NCI-H187 (cell line): Measurements from ENCODE around the gene GALNT16.
A peak's percentile ranks its signal among the peaks of the same experiment; 100 is the strongest.

ENCODE experiments used
- DNase-seq, 2 experiments: peaks; one replicate each; lab custom pipeline; 2025; lab: John Stamatoyannopoulos, UW

The GALNT16 gene

GRCh38 chr14:69337984-69338383, 78.0 kb downstream of the GALNT16 start:
- no peak for DNase-seq

- no peak for DNase-seq
Measured at GRCh38 chr14:69339426-69339825, 79.5 kb downstream of the GALNT16 start.

- DNase-seq = no peak
Measured at GRCh38 chr14:69342928-69343525, 83.1 kb downstream of the GALNT16 start.

GRCh38 chr14:69344171-69344570, 84.2 kb downstream of the GALNT16 start:
- DNase-seq = no peak

GRCh38 chr14:69345402-69345801, 85.4 kb downstream of the GALNT16 start:
- no peak for DNase-seq

- DNase-seq = no peak
Measured at GRCh38 chr14:69346710-69347109, 86.8 kb downstream of the GALNT16 start.

- DNase-seq = no peak
Measured at GRCh38 chr14:69349091-69349777, 89.3 kb downstream of the GALNT16 start.

- no peak for DNase-seq
Measured at GRCh38 chr14:69350892-69351291, 90.9 kb downstream of the GALNT16 start.

GRCh38 chr14:69351385-69351784, 91.4 kb downstream of the GALNT16 start:
- no peak for DNase-seq

- no peak for DNase-seq
Measured at GRCh38 chr14:69351911-69352310, 92.0 kb downstream of the GALNT16 start.

- DNase-seq = no peak
Measured at GRCh38 chr14:69353168-69353567, 93.2 kb downstream of the GALNT16 start.

GRCh38 chr14:69354383-69355153, 94.6 kb downstream of the GALNT16 start:
- DNase-seq = peak in 1 of 2 experiments; percentile 51

- no peak for DNase-seq
Measured at GRCh38 chr14:69355154-69355597, 95.2 kb downstream of the GALNT16 start.

- peak; percentile 44 to 69 for DNase-seq
Measured at GRCh38 chr14:69355607-69356281, 95.8 kb downstream of the GALNT16 start.

- DNase-seq = no peak
Measured at GRCh38 chr14:69356903-69357543, 97.1 kb downstream of the GALNT16 start.

GRCh38 chr14:69357544-69358200, 97.7 kb downstream of the GALNT16 start:
- DNase-seq = no peak

- no peak for DNase-seq
Measured at GRCh38 chr14:69358233-69358963, 98.4 kb downstream of the GALNT16 start.

- no peak for DNase-seq
Measured at GRCh38 chr14:69358966-69359365, 99.0 kb downstream of the GALNT16 start.

GRCh38 chr14:69360438-69361108, 100.6 kb downstream of the GALNT16 start:
- DNase-seq = peak; percentile 76 to 96

- peak in 1 of 2 experiments; percentile 31 for DNase-seq
Measured at GRCh38 chr14:69363055-69363454, 103.1 kb downstream of the GALNT16 start.
